Fibroblast of lung (primary cell): ENCODE measurements around the gene ACP4. TPM values are rescaled to one million over a fixed set of nuclear protein-coding genes. Genes with fewer than 3 reads are reported as not detected.

Source experiments
- DNase-seq, 2 donors: peaks; one replicate each; pipeline versions ENCODE4 v3.0.0 to v3.0.0-alpha.2; 2010; ENCODE audit warnings: low read depth in 2 of 2
- H2AFZ ChIP-seq: 2 replicates; pipeline ENCODE4 v1.5.1; 2012; ENCODE audit warnings: low read length, control low read depth, inconsistent platforms
- H3K27ac ChIP-seq: 2 replicates; pipeline ENCODE4 v1.5.1; 2011; ENCODE audit warnings: low read length, control low read depth; ENCODE audit not compliant: insufficient read depth
- H3K27me3 ChIP-seq: 2 replicates; pipeline ENCODE4 v1.5.1; 2011; ENCODE audit warnings: mild to moderate bottlenecking, low read length; ENCODE audit not compliant: control insufficient read depth, insufficient read depth
- H3K36me3 ChIP-seq: 2 replicates; pipeline ENCODE4 v1.5.1; 2011; ENCODE audit warnings: low read length; ENCODE audit not compliant: control insufficient read depth, insufficient read depth
- H3K4me1 ChIP-seq: 2 replicates; pipeline ENCODE4 v1.5.1; 2011; ENCODE audit warnings: low read length; ENCODE audit not compliant: control insufficient read depth, insufficient read depth; ENCODE audit errors: extremely low read depth
- H3K4me2 ChIP-seq: 2 replicates; pipeline ENCODE4 v1.5.1; 2011; ENCODE audit warnings: low read length, control low read depth; ENCODE audit not compliant: insufficient read depth; ENCODE audit errors: extremely low read depth
- H3K4me3 ChIP-seq, 4 experiments: fragments of 200-600 bp in 1 of 4; sonication (generic) in 1 of 4; replicated peaks in 1 of 4; 2 replicates each; pipeline ENCODE4 v1.5.1; 2011 to 2016; ENCODE audit warnings: low read length in 4 of 4, low read depth in 3 of 4, mild to moderate bottlenecking in 3 of 4, control low read depth in 2 of 4, inconsistent platforms in 1 of 4, mixed read lengths in 1 of 4; ENCODE audit not compliant: insufficient read depth in 1 of 4; ENCODE audit errors: control extremely low read depth in 1 of 4
- H3K79me2 ChIP-seq: 2 replicates; pipeline ENCODE4 v1.5.1; 2012; ENCODE audit warnings: mild to moderate bottlenecking, low read length, inconsistent platforms; ENCODE audit not compliant: control insufficient read depth, insufficient read depth
- H3K9ac ChIP-seq: 2 replicates; pipeline ENCODE4 v1.5.1; 2011; ENCODE audit warnings: mild to moderate bottlenecking, low read length, control low read depth; ENCODE audit not compliant: insufficient read depth
- H3K9me3 ChIP-seq: 2 replicates; pipeline ENCODE4 v1.5.1; 2012; ENCODE audit warnings: low read depth, low read length; ENCODE audit not compliant: control insufficient read depth, insufficient read depth
- H4K20me1 ChIP-seq: 2 replicates; pipeline ENCODE4 v1.5.1; 2011; ENCODE audit warnings: low read length; ENCODE audit not compliant: control insufficient read depth, insufficient read depth; ENCODE audit errors: extremely low read depth
- EZH2 ChIP-seq: IDR thresholded peaks from 2 replicates; pipeline ENCODE4 v1.5.1; 2012; ENCODE audit warnings: low read length, control low read depth, mild to moderate bottlenecking; ENCODE audit errors: missing control alignments
- polyA plus RNA-seq, 2 donors: library from polyadenylated mRNA; depleted of rRNA in 1 of 2; stranded (reverse) in 1 of 2; unstranded in 1 of 2; fragments of >200 nt; gene quantifications; 2 replicates each; pipeline ENCODE4 v1.2.1, GENCODE V29; 2011 to 2012; ENCODE audit warnings: missing spikeins in 1 of 2
- total RNA-seq: library from RNA; depleted of rRNA; stranded (reverse); fragments of >200 nt; gene quantifications from 2 replicates; pipeline ENCODE4 v1.2.1, GENCODE V29; 2014
- TF ChIP-seq, protein P1 (sequence below), 2 donors: IDR thresholded peaks in 1 of 2; conservative IDR thresholded peaks in 1 of 2; 1 replicate in 1 of 2; 2 replicates in 1 of 2; pipeline ENCODE4 v1.5.1; 2011 to 2012; ENCODE audit warnings: low read length in 2 of 2, control low read depth in 1 of 2, inconsistent platforms in 1 of 2, low read depth in 1 of 2, mild to moderate bottlenecking in 1 of 2

The ACP4 gene
- total and polyA plus RNA-seq, 2 donors (not counting 1 experiment from before 2014, with no cell fraction given) = not detected

DNA sequence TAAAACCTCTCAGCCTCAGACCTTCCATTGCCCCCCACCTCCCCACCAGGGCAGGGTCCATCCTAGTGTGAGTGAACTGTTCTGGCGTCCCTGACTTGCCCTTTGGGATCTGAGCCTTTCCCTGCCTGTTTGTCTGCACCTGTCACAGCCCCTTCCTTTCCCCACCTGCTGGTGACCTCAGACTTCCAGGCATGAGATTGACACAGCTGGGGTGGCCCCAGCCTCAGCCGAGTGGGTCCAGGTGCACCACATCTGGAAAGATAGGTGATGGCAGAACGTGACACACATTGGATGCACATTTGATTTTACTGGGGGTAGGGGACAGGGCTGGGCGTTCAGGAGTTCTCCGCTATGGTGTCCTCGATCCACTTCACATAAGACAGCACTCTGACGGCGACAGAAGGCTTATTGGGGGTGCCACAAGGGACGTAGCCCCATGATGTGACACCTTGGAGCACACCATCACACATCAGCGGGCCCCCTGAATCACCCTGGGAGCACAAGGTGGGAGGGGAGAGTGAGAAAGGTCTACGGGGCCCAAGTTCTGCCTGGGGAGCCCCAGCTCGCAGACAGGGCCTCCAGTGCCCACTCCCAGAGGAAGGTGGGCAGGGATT lies 28.8 kb downstream of the ACP4 start:
- Histone ChIP-seq H3K4me2 (no peak overlapping the region), H3K9ac (no peak overlapping the region), H3K79me2 (no peaks in the 10 kb centered on the region), H3K36me3 (no peaks in the 10 kb centered on the region), H4K20me1 (no peaks in the 10 kb centered on the region), H3K27ac (no peak overlapping the region), H2AFZ (no peak overlapping the region), H3K9me3 (no peaks in the 10 kb centered on the region), H3K4me3 (no peak overlapping the region), H3K4me1 (no peaks in the 10 kb centered on the region), H3K27me3 (peaks cover 16% of the 10 kb centered on the region)
- DNase-seq = no peak
- TF ChIP-seq, protein P1, sequence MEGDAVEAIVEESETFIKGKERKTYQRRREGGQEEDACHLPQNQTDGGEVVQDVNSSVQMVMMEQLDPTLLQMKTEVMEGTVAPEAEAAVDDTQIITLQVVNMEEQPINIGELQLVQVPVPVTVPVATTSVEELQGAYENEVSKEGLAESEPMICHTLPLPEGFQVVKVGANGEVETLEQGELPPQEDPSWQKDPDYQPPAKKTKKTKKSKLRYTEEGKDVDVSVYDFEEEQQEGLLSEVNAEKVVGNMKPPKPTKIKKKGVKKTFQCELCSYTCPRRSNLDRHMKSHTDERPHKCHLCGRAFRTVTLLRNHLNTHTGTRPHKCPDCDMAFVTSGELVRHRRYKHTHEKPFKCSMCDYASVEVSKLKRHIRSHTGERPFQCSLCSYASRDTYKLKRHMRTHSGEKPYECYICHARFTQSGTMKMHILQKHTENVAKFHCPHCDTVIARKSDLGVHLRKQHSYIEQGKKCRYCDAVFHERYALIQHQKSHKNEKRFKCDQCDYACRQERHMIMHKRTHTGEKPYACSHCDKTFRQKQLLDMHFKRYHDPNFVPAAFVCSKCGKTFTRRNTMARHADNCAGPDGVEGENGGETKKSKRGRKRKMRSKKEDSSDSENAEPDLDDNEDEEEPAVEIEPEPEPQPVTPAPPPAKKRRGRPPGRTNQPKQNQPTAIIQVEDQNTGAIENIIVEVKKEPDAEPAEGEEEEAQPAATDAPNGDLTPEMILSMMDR (conservative IDR thresholded peaks at IDR 0.05 in 1 of 2, IDR thresholded peaks at IDR 0.05 in 1 of 2; ENCODE audit: low read depth in 1 of 2, low read length in 2 of 2) = no peak
- TF ChIP-seq EZH2 = no peak

DNA sequence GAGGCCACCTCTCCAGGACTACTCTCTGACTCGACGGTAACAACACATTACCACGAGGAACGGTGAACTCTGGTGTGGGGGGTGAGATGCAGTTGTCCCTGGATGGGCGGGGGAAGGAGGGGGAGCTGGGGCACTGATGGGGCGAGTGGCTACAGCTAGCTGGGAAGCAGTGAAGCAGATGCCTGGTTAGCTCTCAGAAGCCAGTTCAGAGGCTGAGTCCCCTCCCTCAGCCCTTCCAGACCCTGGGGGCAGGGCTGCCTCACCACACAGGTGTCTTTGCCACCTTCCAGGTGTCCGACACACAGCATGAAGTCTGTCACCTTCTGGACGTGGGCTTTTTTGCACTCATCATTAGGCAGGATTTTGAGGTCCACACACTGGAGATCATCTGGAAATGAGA lies 29.4 kb downstream of the ACP4 start:
- H3K9ac ChIP-seq = no peak overlapping the region
- H3K79me2 ChIP-seq = no peaks in the 10 kb centered on the region
- no peak overlapping the region for H2AFZ ChIP-seq
- H3K4me1 ChIP-seq = no peaks in the 10 kb centered on the region
- no peaks in the 10 kb centered on the region for H3K36me3 ChIP-seq
- no peak overlapping the region for H3K4me2 ChIP-seq
- no peak overlapping the region for H3K4me3 ChIP-seq
- H4K20me1 ChIP-seq = no peaks in the 10 kb centered on the region
- H3K27ac ChIP-seq = no peak overlapping the region
- no peaks in the 10 kb centered on the region for H3K9me3 ChIP-seq
- H3K27me3 ChIP-seq = peaks cover 16% of the 10 kb centered on the region
- TF ChIP-seq EZH2 = no peak
- TF ChIP-seq, protein P1 (conservative IDR thresholded peaks at IDR 0.05 in 1 of 2, IDR thresholded peaks at IDR 0.05 in 1 of 2; ENCODE audit: low read depth in 1 of 2, low read length in 2 of 2) = no peak
- DNase-seq = no peak

DNA sequence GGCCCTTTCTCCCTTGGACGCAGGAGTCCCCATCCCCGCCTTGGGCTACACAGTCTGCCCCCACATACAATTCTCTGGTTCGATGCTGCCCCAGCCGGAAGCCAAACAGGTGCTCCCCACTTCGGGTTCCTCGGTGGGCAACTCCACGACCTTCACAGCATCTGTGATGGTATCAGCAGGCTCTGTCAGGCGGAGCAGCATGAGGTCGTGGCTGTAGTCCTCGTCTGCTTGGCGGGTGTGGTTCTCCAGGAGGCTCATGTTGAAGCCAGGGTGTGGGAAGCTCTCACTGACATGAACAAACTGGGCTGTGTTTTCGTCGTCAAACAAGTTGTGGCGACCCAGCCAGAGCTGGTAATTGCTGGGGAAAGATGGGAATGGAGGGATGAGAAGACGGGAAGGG lies 29.9 kb downstream of the ACP4 start:
- no peak overlapping the region for H3K27ac ChIP-seq
- DNase-seq = no peak
- no peak overlapping the region for H3K4me3 ChIP-seq
- H3K27me3 ChIP-seq = peaks cover 16% of the 10 kb centered on the region
- H3K4me2 ChIP-seq = no peak overlapping the region
- no peaks in the 10 kb centered on the region for H3K9me3 ChIP-seq
- no peak for TF ChIP-seq EZH2
- TF ChIP-seq, protein P1 (conservative IDR thresholded peaks at IDR 0.05 in 1 of 2, IDR thresholded peaks at IDR 0.05 in 1 of 2; ENCODE audit: low read depth in 1 of 2, low read length in 2 of 2) = no peak
- no peak overlapping the region for H2AFZ ChIP-seq
- H3K9ac ChIP-seq = no peak overlapping the region
- H3K79me2 ChIP-seq = no peaks in the 10 kb centered on the region
- H4K20me1 ChIP-seq = no peaks in the 10 kb centered on the region
- no peaks in the 10 kb centered on the region for H3K36me3 ChIP-seq
- H3K4me1 ChIP-seq = no peaks in the 10 kb centered on the region
